HEK293 (cell line): ENCODE measurements around the gene HACD3.

ENCODE experiments used
- BCL11A ChIP-seq: fragments of 450-650 bp; formaldehyde crosslinking; IDR thresholded peaks from 2 replicates; pipeline ENCODE4 v1.5.1; 2016; ENCODE audit warnings: low read depth, missing biosample characterization, missing genetic modification characterization
- FEZF1 ChIP-seq: fragments of 450-650 bp; formaldehyde crosslinking; IDR thresholded peaks from 2 replicates; pipeline ENCODE4 v1.5.1; 2016; ENCODE audit warnings: missing biosample characterization, missing genetic modification characterization
- MYNN ChIP-seq: fragments of 450-650 bp; formaldehyde crosslinking; IDR thresholded peaks from 2 replicates; pipeline ENCODE4 v1.5.1; 2016; ENCODE audit warnings: missing biosample characterization, missing genetic modification characterization, borderline replicate concordance
- OSR2 ChIP-seq: fragments of 450-650 bp; formaldehyde crosslinking; IDR thresholded peaks from 2 replicates; pipeline ENCODE4 v1.5.1; 2016; ENCODE audit warnings: missing biosample characterization, missing genetic modification characterization
- OVOL3 ChIP-seq: fragments of 450-650 bp; formaldehyde crosslinking; IDR thresholded peaks from 2 replicates; pipeline ENCODE4 v1.5.1; 2016; ENCODE audit warnings: missing biosample characterization, missing genetic modification characterization
- PRDM1 ChIP-seq: fragments of 450-650 bp; formaldehyde crosslinking; IDR thresholded peaks from 2 replicates; pipeline ENCODE4; 2016; ENCODE audit warnings: missing biosample characterization, missing genetic modification characterization
- PRDM2 ChIP-seq: fragments of 450-650 bp; formaldehyde crosslinking; IDR thresholded peaks from 2 replicates; pipeline ENCODE4 v1.5.1; 2016; ENCODE audit warnings: missing biosample characterization, missing genetic modification characterization, borderline replicate concordance
- PRDM6 ChIP-seq: fragments of 450-650 bp; formaldehyde crosslinking; IDR thresholded peaks from 2 replicates; pipeline ENCODE4 v1.5.1; 2017; ENCODE audit warnings: missing biosample characterization, missing genetic modification characterization
- SP3 ChIP-seq: fragments of 450-650 bp; formaldehyde crosslinking; IDR thresholded peaks from 2 replicates; pipeline ENCODE4 v1.5.1; 2016; ENCODE audit warnings: missing biosample characterization, missing genetic modification characterization
- ZBTB1 ChIP-seq: fragments of 450-650 bp; formaldehyde crosslinking; IDR thresholded peaks from 2 replicates; pipeline ENCODE4 v1.5.1; 2016; ENCODE audit warnings: missing biosample characterization, missing genetic modification characterization
- ZBTB17 ChIP-seq: fragments of 450-650 bp; formaldehyde crosslinking; IDR thresholded peaks from 2 replicates; pipeline ENCODE4 v1.5.1; 2016; ENCODE audit warnings: missing biosample characterization, missing genetic modification characterization
- ZFP3 ChIP-seq: fragments of 450-650 bp; formaldehyde crosslinking; IDR thresholded peaks from 2 replicates; pipeline ENCODE4 v1.5.1; 2016; ENCODE audit warnings: low read depth, missing biosample characterization, missing genetic modification characterization
- ZFP37 ChIP-seq: fragments of 450-650 bp; formaldehyde crosslinking; IDR thresholded peaks from 2 replicates; pipeline ENCODE4 v1.5.1; 2016; ENCODE audit warnings: missing biosample characterization, missing genetic modification characterization
- ZFP41 ChIP-seq: fragments of 450-650 bp; formaldehyde crosslinking; IDR thresholded peaks from 2 replicates; pipeline ENCODE4 v1.5.1; 2016; ENCODE audit warnings: missing biosample characterization, missing genetic modification characterization, borderline replicate concordance
- ZNF112 ChIP-seq: fragments of 450-650 bp; formaldehyde crosslinking; IDR thresholded peaks from 2 replicates; pipeline ENCODE4 v1.5.0; 2017; ENCODE audit warnings: missing biosample characterization, missing genetic modification characterization
- ZNF140 ChIP-seq: fragments of 450-650 bp; formaldehyde crosslinking; IDR thresholded peaks from 2 replicates; pipeline ENCODE4 v1.5.1; 2016; ENCODE audit warnings: missing biosample characterization, missing genetic modification characterization
- ZNF16 ChIP-seq: fragments of 450-650 bp; formaldehyde crosslinking; IDR thresholded peaks from 2 replicates; pipeline ENCODE4 v1.5.1; 2016; ENCODE audit warnings: low read depth, missing biosample characterization, missing genetic modification characterization
- ZNF18 ChIP-seq: fragments of 450-650 bp; formaldehyde crosslinking; IDR thresholded peaks from 2 replicates; pipeline ENCODE4 v1.5.1; 2016; ENCODE audit warnings: missing biosample characterization, missing genetic modification characterization
- ZNF2 ChIP-seq: fragments of 450-650 bp; formaldehyde crosslinking; IDR thresholded peaks from 2 replicates; pipeline ENCODE4 v1.5.1; 2016; ENCODE audit warnings: missing biosample characterization, missing genetic modification characterization
- ZNF214 ChIP-seq: fragments of 450-650 bp; formaldehyde crosslinking; IDR thresholded peaks from 2 replicates; pipeline ENCODE4 v1.5.1; 2017; ENCODE audit warnings: missing biosample characterization, mild to moderate bottlenecking, missing genetic modification characterization, borderline replicate concordance
- ZNF248 ChIP-seq: fragments of 450-650 bp; formaldehyde crosslinking; IDR thresholded peaks from 2 replicates; pipeline ENCODE4 v1.5.1; 2017; ENCODE audit warnings: missing biosample characterization, missing genetic modification characterization
- ZNF26 ChIP-seq: fragments of 450-650 bp; formaldehyde crosslinking; IDR thresholded peaks from 2 replicates; pipeline ENCODE4 v1.5.1; 2016; ENCODE audit warnings: missing biosample characterization, missing genetic modification characterization
- ZNF335 ChIP-seq: fragments of 450-650 bp; formaldehyde crosslinking; conservative IDR thresholded peaks from 2 replicates; pipeline ENCODE4 v1.5.1; 2016; ENCODE audit warnings: missing biosample characterization, missing genetic modification characterization
- ZNF341 ChIP-seq: fragments of 450-650 bp; formaldehyde crosslinking; IDR thresholded peaks from 2 replicates; pipeline ENCODE4; 2016; ENCODE audit warnings: low read depth, missing biosample characterization, missing genetic modification characterization
- ZNF37A ChIP-seq: fragments of 450-650 bp; IDR thresholded peaks from 2 replicates; pipeline ENCODE4 v1.5.1; 2018; ENCODE audit warnings: missing biosample characterization, missing genetic modification characterization
- ZNF423 ChIP-seq: fragments of 450-650 bp; formaldehyde crosslinking; IDR thresholded peaks from 2 replicates; pipeline ENCODE4 v1.5.1; 2016; ENCODE audit warnings: missing biosample characterization, missing genetic modification characterization
- ZNF585B ChIP-seq: fragments of 450-650 bp; formaldehyde crosslinking; IDR thresholded peaks from 2 replicates; pipeline ENCODE4 v1.5.1; 2016; ENCODE audit warnings: missing biosample characterization, missing genetic modification characterization
- ZNF600 ChIP-seq: fragments of 450-650 bp; formaldehyde crosslinking; IDR thresholded peaks from 2 replicates; pipeline ENCODE4 v1.5.1; 2016; ENCODE audit warnings: missing biosample characterization, missing genetic modification characterization
- ZNF776 ChIP-seq: fragments of 450-650 bp; formaldehyde crosslinking; IDR thresholded peaks from 2 replicates; pipeline ENCODE4 v1.5.0; 2017; ENCODE audit warnings: missing biosample characterization, missing genetic modification characterization, borderline replicate concordance
- ZNF777 ChIP-seq: fragments of 450-650 bp; formaldehyde crosslinking; IDR thresholded peaks from 2 replicates; pipeline ENCODE4 v1.5.1; 2017; ENCODE audit warnings: missing biosample characterization, missing genetic modification characterization, borderline replicate concordance
- ZNF791 ChIP-seq: fragments of 450-650 bp; formaldehyde crosslinking; IDR thresholded peaks from 2 replicates; pipeline ENCODE4 v1.5.1; 2016; ENCODE audit warnings: missing biosample characterization, missing genetic modification characterization
- ZNF830 ChIP-seq: fragments of 450-650 bp; IDR thresholded peaks from 2 replicates; pipeline ENCODE4 v1.5.0; 2018; ENCODE audit warnings: missing biosample characterization, missing genetic modification characterization, low read depth, mild to moderate bottlenecking, moderate library complexity

Gene HACD3

GRCh38 chr15:65533057-65533756 is 2.9 kb downstream of the HACD3 start (continued):
- no peak for TF ChIP-seq ZFP41 (tag by site-specific recombination)
- TF ChIP-seq BCL11A (tag by site-specific recombination), result no peak
- TF ChIP-seq ZNF16 (tag by site-specific recombination), result no peak
- TF ChIP-seq ZNF585B, result no peak
- TF ChIP-seq ZNF26, result no peak
- TF ChIP-seq ZNF37A (tag by site-specific recombination), result no peak
- no peak; the same call in 1 of the 2 replicates for TF ChIP-seq PRDM1 (tag by site-specific recombination)
- no peak for TF ChIP-seq ZNF140
- peak; percentile 89 for TF ChIP-seq ZNF423 (tag by site-specific recombination)
- no peak for TF ChIP-seq ZNF248 (tag by site-specific recombination)
- peak; percentile 98 for TF ChIP-seq PRDM6 (tag by site-specific recombination)
- TF ChIP-seq PRDM2 (tag by site-specific recombination), result no peak
- no peak for TF ChIP-seq ZNF776 (tag by site-specific recombination)
- no peak for TF ChIP-seq ZNF214
- TF ChIP-seq ZNF112 (tag by site-specific recombination), result no peak
- 0 out of 2 replicates have a peak, but pooled peaks have one; percentile 52 for TF ChIP-seq OVOL3 (tag by site-specific recombination)
- TF ChIP-seq MYNN (tag by site-specific recombination), result no peak
- TF ChIP-seq ZNF830 (tag by site-specific recombination), result no peak
- no peak for TF ChIP-seq ZFP37 (tag by site-specific recombination)
- TF ChIP-seq SP3 (tag by site-specific recombination), result no peak
- TF ChIP-seq ZNF791 (tag by site-specific recombination), result no peak
- TF ChIP-seq ZNF341 (tag by site-specific recombination), result no peak
- peak; percentile 78 for TF ChIP-seq FEZF1 (tag by site-specific recombination)
- TF ChIP-seq ZBTB1 (tag by site-specific recombination), result no peak
- peak; percentile 35; the same call in 1 of the 2 replicates for TF ChIP-seq ZNF18 (tag by site-specific recombination)
- peak; percentile 86 for TF ChIP-seq ZNF2
- no peak for TF ChIP-seq ZNF777 (tag by site-specific recombination)
- TF ChIP-seq ZNF335, result no peak
- TF ChIP-seq ZNF600 (tag by site-specific recombination), result no peak
- peak; percentile 83 for TF ChIP-seq OSR2
- TF ChIP-seq ZBTB17 (tag by site-specific recombination), result peak; percentile 69
- TF ChIP-seq ZFP3 (tag by site-specific recombination), result no peak
